ENCODE measurements around the gene TSLP. TPM values are rescaled to one million over a fixed set of nuclear protein-coding genes. Genes with fewer than 3 reads are reported as not detected.

The TSLP gene
- total and polyA plus RNA-seq, 2 experiments from 2014 or later = 0.30 to 0.78 TPM

DNA sequence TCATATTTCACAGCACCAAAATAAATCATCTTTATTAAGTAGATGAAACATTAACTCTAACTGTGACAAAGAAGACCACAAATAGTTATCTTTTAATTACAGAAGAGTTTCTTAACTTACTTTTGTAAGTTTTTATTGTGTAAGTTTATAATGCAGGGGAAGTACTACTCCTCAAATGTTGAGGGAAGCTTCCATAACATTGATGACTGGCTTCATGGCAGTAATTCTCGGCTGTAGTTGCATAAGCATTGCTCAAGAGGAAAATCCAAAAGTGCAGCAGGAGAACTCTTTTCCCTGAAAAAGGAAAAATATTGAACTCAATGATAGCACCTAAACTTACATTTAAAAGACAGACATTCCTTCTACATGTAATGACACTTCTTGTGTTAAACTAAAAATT, 4.6 kb downstream of the TSLP start:
- Histone ChIP-seq H3K4me1 (ENCODE audit: low read depth) (no peaks in the 10 kb centered on the region), H3K27me3 (peaks cover 64% of the 10 kb centered on the region)

DNA sequence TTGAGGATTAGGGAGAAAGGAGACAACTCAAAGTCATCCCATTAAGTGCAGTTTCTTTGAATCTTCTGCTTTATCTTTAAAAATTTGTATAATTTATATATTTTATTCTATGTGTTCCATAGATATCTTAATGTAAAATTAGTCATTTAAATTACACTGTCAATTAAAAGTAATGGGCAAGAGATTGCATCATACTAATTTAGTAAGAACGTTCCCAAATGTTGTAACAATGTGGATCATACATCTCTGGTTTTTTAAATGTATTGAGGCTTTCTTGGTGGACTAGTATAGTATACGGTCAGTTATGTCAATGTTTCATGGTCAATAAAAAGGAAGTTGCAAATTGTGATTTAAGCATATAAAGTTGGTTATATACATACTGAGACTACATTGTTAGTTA, 6.2 kb downstream of the TSLP start:
- TF ChIP-seq, protein P1, sequence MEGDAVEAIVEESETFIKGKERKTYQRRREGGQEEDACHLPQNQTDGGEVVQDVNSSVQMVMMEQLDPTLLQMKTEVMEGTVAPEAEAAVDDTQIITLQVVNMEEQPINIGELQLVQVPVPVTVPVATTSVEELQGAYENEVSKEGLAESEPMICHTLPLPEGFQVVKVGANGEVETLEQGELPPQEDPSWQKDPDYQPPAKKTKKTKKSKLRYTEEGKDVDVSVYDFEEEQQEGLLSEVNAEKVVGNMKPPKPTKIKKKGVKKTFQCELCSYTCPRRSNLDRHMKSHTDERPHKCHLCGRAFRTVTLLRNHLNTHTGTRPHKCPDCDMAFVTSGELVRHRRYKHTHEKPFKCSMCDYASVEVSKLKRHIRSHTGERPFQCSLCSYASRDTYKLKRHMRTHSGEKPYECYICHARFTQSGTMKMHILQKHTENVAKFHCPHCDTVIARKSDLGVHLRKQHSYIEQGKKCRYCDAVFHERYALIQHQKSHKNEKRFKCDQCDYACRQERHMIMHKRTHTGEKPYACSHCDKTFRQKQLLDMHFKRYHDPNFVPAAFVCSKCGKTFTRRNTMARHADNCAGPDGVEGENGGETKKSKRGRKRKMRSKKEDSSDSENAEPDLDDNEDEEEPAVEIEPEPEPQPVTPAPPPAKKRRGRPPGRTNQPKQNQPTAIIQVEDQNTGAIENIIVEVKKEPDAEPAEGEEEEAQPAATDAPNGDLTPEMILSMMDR (IDR thresholded peaks at IDR 0.05; ENCODE audit: low read depth, low read length) = no peak

More for the DNA sequence above, 4.6 kb downstream of the TSLP start:
- Histone ChIP-seq H3K4me3 (no peak overlapping the region), H3K27ac (no peak overlapping the region), H3K36me3 (no peaks in the 10 kb centered on the region), H3K9me3 (ENCODE audit: low read depth) (no peaks in the 10 kb centered on the region)
- TF ChIP-seq, protein P1 (IDR thresholded peaks at IDR 0.05; ENCODE audit: low read depth, low read length) = no peak
- peak in 1 of 2 donors; percentile 42 for DNase-seq (ENCODE audit: low read depth in 1 of 2, low spot score in 1 of 2)

DNA sequence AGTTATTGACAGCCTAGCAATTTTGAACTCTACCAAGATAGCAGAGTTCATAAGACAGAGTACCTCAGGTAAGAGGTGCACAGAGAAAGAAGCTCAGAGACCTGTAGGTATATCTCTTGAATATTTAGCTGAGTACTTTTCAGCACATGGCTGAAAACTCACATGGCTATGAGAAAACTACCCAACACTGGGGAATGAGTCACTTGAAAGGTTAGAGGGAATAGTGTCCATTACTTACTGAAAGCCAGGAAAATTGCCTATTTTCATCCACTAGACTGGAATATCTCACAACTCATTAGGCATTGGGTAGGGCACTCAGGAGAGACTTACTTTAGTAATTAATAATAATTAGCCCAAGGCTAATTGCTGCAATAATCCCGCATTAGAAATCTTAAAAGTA, 8.3 kb downstream of the TSLP start:
- no peaks in the 10 kb centered on the region for H3K36me3 ChIP-seq
- TF ChIP-seq, protein P1 (IDR thresholded peaks at IDR 0.05; ENCODE audit: low read depth, low read length) = no peak
- H3K4me1 ChIP-seq (ENCODE audit: low read depth) = no peaks in the 10 kb centered on the region
- peaks cover 48% of the 10 kb centered on the region for H3K27me3 ChIP-seq
- no peak for DNase-seq (ENCODE audit: low read depth in 1 of 2, low spot score in 1 of 2)
- H3K27ac ChIP-seq = no peak overlapping the region
- no peak overlapping the region for H3K4me3 ChIP-seq
- no peaks in the 10 kb centered on the region for H3K9me3 ChIP-seq (ENCODE audit: low read depth)

More for the DNA sequence above, 6.2 kb downstream of the TSLP start:
- DNase-seq (ENCODE audit: low read depth in 1 of 2, low spot score in 1 of 2) = no peak
- H3K36me3 ChIP-seq = no peaks in the 10 kb centered on the region
- H3K27ac ChIP-seq = no peak overlapping the region
- no peaks in the 10 kb centered on the region for H3K4me1 ChIP-seq (ENCODE audit: low read depth)
- H3K9me3 ChIP-seq (ENCODE audit: low read depth) = no peaks in the 10 kb centered on the region
- H3K4me3 ChIP-seq = no peak overlapping the region
- H3K27me3 ChIP-seq = peaks cover 61% of the 10 kb centered on the region

DNA sequence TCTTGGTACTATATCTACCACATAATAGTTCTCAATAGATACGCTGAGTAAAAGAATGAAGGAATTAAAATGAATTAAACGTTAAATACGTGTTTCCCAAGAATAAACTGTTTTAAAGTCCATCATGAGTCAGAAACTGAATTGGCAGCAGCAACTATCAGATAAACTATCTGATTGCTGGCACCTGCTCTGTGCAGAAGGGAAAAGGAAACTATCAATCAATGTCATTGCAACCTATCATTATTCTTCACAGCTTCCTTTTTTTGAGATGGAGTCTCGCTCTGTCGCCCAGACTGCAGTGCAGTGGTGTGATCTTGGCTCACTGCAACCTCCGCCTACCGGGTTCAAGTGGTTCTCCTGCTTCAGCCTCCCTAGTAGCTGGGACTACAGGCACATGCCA, 11.8 kb downstream of the TSLP start:
- TF ChIP-seq, protein P1 (IDR thresholded peaks at IDR 0.05; ENCODE audit: low read depth, low read length) = no peak
- no peaks in the 10 kb centered on the region for H3K9me3 ChIP-seq (ENCODE audit: low read depth)
- no peaks in the 10 kb centered on the region for H3K4me1 ChIP-seq (ENCODE audit: low read depth)
- H3K27ac ChIP-seq = no peak overlapping the region
- no peaks in the 10 kb centered on the region for H3K36me3 ChIP-seq
- no peak for DNase-seq (ENCODE audit: low read depth in 1 of 2, low spot score in 1 of 2)
- H3K27me3 ChIP-seq = peaks cover 44% of the 10 kb centered on the region
- H3K4me3 ChIP-seq = no peak overlapping the region

DNA sequence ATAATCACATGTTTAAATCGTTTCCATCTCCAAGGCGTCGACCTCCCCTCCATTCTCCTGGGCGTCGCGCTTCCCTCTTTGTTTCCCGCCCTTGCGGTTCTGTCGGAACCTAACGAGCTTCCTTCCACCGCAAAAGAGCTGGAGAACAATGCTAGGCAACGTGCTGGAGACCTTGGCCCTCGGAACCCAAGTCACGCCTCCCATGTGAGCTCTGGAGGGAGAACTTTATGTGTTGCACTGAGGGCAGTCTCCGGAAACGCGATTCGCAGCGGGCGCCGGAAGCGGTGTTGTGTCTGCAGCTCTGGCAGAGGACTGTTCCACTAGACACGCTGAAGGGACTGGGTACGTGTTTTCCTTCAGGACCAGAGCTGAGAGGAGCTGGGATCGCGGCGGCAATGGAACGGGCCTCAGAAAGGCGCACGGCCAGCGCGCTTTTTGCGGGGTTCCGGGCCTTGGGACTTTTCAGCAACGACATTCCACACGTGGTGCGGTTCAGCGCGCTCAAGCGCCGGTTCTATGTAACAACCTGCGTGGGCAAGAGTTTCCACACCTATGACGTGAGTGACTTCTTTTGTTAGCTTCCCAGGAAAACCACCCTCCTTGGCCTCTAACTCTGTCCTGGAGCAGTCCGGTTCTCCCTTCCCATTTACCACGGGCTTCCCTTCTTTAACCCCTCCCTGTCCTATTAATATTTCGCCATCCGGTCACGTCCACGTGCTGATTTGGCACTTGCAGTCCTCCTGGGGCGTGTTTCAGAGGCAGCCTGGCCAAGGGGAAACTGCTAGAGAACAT, 20.7 kb downstream of the TSLP start, which contains the start of gene WDR36:
WDR36 (plus strand) TSS at position 287 of the 792 bp plus-strand sequence; CDS start at position 396, 109 bp downstream.
- TF ChIP-seq, protein P1 (IDR thresholded peaks at IDR 0.05; ENCODE audit: low read depth, low read length) = no peak
- DNase-seq (ENCODE audit: low read depth in 1 of 2, low spot score in 1 of 2) = peak; percentile 92 to 97
- Histone ChIP-seq H3K4me1 (ENCODE audit: low read depth) (peaks cover 10% of the 10 kb centered on the region), H3K36me3 (no peaks in the 10 kb centered on the region), H3K9me3 (ENCODE audit: low read depth) (no peaks in the 10 kb centered on the region), H3K27me3 (no peaks in the 10 kb centered on the region), H3K27ac (peak within 1 kb of the TSS; percentile 88), H3K4me3 (peak within 1 kb of the TSS; percentile 76)
